Upper lobe of right lung (tissue), 1 donor: ENCODE measurements around the gene PTPRF. TPM values are rescaled to one million over a fixed set of nuclear protein-coding genes. Genes with fewer than 3 reads are reported as not detected.

ENCODE experiments used
- ATAC-seq: fragments of 200-7000 bp; cut with Tn5 transposase; one replicate; pipeline ENCODE4 v1.9.1; 2020; ENCODE audit warnings: mild to moderate bottlenecking, moderate library complexity
- DNase-seq: peaks from one replicate; pipeline ENCODE4 v3.0.0-alpha.2; 2020
- H3K27ac ChIP-seq: fragments of 200-600 bp; one replicate; pipeline ENCODE4 v1.8.0; 2022
- H3K27me3 ChIP-seq: fragments of 200-600 bp; one replicate; pipeline ENCODE4 v1.8.0; 2022; ENCODE audit warnings: mild to moderate bottlenecking
- H3K36me3 ChIP-seq: fragments of 200-600 bp; one replicate; pipeline ENCODE4 v1.8.0; 2022
- H3K4me1 ChIP-seq: fragments of 200-600 bp; one replicate; pipeline ENCODE4 v1.8.0; 2022
- H3K4me3 ChIP-seq: fragments of 200-600 bp; one replicate; pipeline ENCODE4 v1.8.0; 2022; ENCODE audit warnings: mild to moderate bottlenecking
- H3K9me3 ChIP-seq: fragments of 200-600 bp; one replicate; pipeline ENCODE4 v1.8.0; 2022
- intact Hi-C: fragments of 100-400 bp; cut with DNase I; formaldehyde crosslinking; loops from one replicate; pipeline ENCODE4 v1.11.0; 2022
- total RNA-seq: library from RNA; stranded (reverse); fragmentation: NEBNext Ultra II Directional; extraction: Animal tissue kit (Norgen Biotek cat#: 25700); gene quantifications from one replicate; pipeline ENCODE4 v1.2.1, GENCODE V29; 2021
- TF ChIP-seq, protein P1 (sequence below): fragments of 200-600 bp; IDR thresholded peaks from one replicate; pipeline ENCODE4 v1.8.0; 2022; ENCODE audit warnings: antibody characterized with exemption
- donor health status: DM: no; HTN: yes; CAD: no; lungs with severe emphysema.

The PTPRF gene
- total RNA-seq, 1 donor from 2014 or later, result 199 TPM

DNA sequence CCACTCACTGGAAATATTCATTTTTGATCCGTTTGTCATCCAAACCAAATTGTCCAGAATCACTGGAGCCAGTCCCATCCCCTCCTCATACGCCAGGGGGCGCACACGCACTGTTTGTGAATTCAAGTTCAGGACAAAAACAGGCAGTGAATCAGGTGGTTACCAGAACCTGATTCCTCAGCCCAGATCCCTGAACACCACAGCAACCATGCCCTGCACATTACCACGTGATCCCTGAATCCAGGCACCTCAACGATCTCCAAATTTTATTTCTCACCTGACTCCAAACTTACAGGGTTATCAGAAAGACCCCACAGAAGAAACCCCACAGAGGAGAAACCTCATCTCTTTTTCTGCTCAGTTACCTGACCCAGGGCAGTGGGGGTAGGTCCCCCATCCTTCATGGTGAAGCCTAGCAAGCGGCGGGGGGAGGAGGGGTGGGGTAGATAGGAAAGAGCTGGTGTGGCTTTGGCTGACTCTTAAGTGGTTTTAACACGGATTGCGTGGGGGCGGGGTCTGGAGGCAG lies 1.4 kb upstream of the PTPRF start:
- TF ChIP-seq, protein P1, sequence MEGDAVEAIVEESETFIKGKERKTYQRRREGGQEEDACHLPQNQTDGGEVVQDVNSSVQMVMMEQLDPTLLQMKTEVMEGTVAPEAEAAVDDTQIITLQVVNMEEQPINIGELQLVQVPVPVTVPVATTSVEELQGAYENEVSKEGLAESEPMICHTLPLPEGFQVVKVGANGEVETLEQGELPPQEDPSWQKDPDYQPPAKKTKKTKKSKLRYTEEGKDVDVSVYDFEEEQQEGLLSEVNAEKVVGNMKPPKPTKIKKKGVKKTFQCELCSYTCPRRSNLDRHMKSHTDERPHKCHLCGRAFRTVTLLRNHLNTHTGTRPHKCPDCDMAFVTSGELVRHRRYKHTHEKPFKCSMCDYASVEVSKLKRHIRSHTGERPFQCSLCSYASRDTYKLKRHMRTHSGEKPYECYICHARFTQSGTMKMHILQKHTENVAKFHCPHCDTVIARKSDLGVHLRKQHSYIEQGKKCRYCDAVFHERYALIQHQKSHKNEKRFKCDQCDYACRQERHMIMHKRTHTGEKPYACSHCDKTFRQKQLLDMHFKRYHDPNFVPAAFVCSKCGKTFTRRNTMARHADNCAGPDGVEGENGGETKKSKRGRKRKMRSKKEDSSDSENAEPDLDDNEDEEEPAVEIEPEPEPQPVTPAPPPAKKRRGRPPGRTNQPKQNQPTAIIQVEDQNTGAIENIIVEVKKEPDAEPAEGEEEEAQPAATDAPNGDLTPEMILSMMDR, result peak; percentile 94
- Histone ChIP-seq H3K9me3 (no peaks in the 10 kb centered on the region), H3K4me1 (peaks cover 6% of the 10 kb centered on the region), H3K27me3 (no peaks in the 10 kb centered on the region), H3K36me3 (no peaks in the 10 kb centered on the region), H3K4me3 (no peak overlapping the region), H3K27ac (no peak overlapping the region)
- intact Hi-C loops, result no loop called here
- peak; percentile 82 for ATAC-seq
- DNase-seq, result peak; percentile 92

DNA sequence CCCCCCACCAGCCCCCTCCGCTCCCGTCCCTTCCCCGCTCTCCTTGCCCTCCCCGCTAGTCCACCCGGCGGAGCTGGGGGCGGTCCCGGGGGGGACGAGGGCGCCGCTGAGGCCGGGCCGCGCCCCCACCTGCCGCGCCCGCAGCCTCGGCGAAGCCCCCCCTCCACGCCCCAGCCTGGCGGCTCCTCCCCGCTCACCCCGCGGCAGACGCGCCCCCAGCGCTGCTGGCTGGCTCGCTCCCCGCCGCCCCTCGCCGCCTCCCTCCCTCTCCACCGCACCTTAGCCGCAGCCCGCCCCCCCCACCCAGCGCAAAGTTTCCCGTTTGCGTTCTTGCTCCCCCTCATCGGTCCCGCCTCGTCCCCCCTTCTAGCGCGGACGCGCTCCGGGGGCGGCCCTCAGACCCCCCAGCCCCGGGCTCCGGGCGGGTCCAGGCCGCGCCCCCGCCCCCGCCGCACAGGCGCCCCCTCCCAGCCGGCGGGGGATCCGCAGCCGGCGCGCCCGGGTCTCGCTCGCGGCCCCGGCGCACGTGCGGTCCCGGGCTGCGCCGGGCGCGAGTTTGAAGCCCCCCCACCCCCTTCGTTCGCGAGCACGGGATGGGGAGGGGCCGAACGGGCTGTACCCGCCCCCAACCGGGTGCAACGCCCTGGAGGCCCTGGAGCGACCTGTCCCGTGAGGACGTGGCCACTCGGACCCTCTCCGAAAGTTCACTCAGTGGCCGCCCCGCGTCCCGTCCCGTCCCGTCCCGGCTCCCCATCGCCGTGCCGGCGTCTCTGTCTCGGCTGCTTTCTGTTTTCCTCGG lies 623 bp downstream of the PTPRF start:
- peak overlapping the region; percentile 63 for H3K4me3 ChIP-seq
- ATAC-seq, result peak; percentile 64
- TF ChIP-seq, protein P1, result no peak
- no peaks in the 10 kb centered on the region for H3K9me3 ChIP-seq
- peaks cover 6% of the 10 kb centered on the region for H3K4me1 ChIP-seq
- peak; percentile 79 for DNase-seq
- H3K36me3 ChIP-seq, result no peaks in the 10 kb centered on the region
- peak overlapping the region; percentile 73 for H3K27ac ChIP-seq
- intact Hi-C loops, result no loop called here
- no peaks in the 10 kb centered on the region for H3K27me3 ChIP-seq

DNA sequence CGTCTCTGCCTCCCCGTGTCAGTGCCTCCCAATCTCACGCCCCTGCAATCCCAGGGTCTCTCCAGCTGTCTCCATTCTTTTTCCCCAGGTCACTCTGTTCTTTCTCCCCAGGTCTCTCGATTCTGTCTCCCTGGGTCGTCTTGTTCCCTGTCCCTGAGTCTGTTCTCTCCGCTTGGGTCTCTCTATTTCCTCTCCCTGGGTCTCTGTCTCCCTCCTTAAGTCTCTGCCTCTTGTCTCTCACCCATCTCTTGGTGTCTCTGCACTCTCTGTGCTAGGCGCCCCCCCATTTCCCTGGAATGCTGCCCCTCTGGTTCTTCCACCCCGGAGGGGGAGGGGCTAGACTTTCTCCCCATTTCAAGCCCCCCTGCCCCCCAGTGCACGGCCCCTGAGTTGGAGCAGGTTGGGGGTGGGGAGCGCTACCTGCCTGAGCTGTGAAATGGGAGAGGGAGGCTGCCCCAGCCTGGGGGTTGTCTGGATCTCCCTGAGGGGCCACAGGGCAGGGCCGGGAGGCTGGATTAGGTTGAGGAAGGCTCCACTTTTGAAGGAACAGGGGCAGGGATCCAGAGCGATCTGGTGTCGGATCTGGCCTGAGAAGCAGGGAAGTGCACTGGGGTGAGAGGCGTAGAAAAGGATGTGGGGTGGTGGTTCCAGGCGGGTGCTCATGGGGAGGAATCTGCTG lies 1.4 kb downstream of the PTPRF start:
- Histone ChIP-seq H3K9me3 (no peaks in the 10 kb centered on the region), H3K4me1 (peaks cover 7% of the 10 kb centered on the region), H3K27me3 (no peaks in the 10 kb centered on the region), H3K36me3 (no peaks in the 10 kb centered on the region), H3K27ac (peak overlapping the region; percentile 73), H3K4me3 (peak overlapping the region; percentile 63)
- TF ChIP-seq, protein P1, result no peak
- DNase-seq, result peak; percentile 64
- ATAC-seq, result peak; percentile 0
- intact Hi-C loops, result no loop called here

DNA sequence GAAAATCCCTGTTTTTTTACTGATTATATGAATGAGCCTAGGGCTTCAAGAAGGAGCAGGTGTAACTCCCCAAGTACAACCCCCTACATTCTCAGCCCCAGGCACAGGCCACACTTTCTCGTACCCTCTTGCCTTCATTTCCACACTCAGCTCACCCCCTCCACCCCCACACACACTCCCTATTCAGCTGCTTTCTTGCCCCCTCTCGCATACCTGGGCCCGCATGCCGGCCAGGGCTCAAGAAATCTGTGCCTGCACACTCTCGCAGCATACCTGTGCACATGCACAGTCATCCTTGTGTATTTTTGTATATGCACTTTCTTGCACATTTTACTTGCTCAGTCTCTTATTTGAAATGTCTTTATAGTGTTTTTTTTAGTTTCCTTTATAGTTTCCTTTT lies 2.0 kb downstream of the PTPRF start:
- peak; percentile 63 for DNase-seq
- intact Hi-C loops, result no loop called here
- Histone ChIP-seq H3K4me1 (peaks cover 10% of the 10 kb centered on the region), H3K27me3 (no peaks in the 10 kb centered on the region), H3K36me3 (no peaks in the 10 kb centered on the region), H3K4me3 (peak overlapping the region; percentile 63), H3K9me3 (no peaks in the 10 kb centered on the region), H3K27ac (no peak overlapping the region)
- TF ChIP-seq, protein P1, result no peak
- no peak for ATAC-seq

DNA sequence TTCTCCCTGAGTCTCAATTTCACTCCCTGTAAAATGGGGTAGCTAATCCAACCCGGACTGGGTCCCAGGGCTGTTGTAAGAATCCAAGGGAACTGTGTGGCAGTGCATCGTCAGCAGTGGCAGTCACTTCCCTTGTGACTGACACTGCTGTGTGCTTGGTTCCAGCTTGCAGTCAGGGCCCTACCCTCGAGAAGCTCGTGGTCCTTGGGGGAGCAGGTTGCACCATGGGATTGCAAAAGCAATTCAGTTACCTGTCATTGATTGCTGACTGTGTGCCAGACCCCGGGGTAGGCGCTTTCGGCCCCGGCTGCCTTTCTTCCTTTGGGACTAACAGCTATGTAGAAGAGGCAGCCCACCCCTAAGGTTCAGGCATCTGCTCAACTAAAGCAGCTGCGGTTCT lies 2.9 kb downstream of the PTPRF start:
- H3K27ac ChIP-seq, result no peak overlapping the region
- ATAC-seq (no peak), DNase-seq (peak; percentile 54)
- TF ChIP-seq, protein P1, result no peak
- H3K27me3 ChIP-seq, result no peaks in the 10 kb centered on the region
- H3K4me3 ChIP-seq, result no peak overlapping the region
- H3K9me3 ChIP-seq, result no peaks in the 10 kb centered on the region
- intact Hi-C loops, result no loop called here
- no peaks in the 10 kb centered on the region for H3K36me3 ChIP-seq
- peaks cover 10% of the 10 kb centered on the region for H3K4me1 ChIP-seq
